GM21526 (cell line): ENCODE measurements around the gene TUB.
A peak's percentile ranks its signal among the peaks of the same experiment; 100 is the strongest.

Source experiments
- ATAC-seq: cut with Tn5 transposase; IDR thresholded peaks from one replicate; pipeline ENCODE4 v1.9.1; 2021; ENCODE audit warnings: moderate library complexity; ENCODE audit not compliant: unreplicated experiment, low FRiP score

The TUB gene

GRCh38 chr11:8087756-8088155 lies 6.7 kb downstream of the TUB start:
- no peak for ATAC-seq

GRCh38 chr11:8089791-8090510 lies 8.9 kb downstream of the TUB start:
- no peak for ATAC-seq

GRCh38 chr11:8090756-8091155 lies 9.7 kb downstream of the TUB start:
- ATAC-seq = no peak

GRCh38 chr11:8091721-8092120 lies 10.7 kb downstream of the TUB start:
- no peak for ATAC-seq

GRCh38 chr11:8092587-8093424 lies 11.8 kb downstream of the TUB start:
- peak; percentile 81 for ATAC-seq

- no peak for ATAC-seq
Observed at GRCh38 chr11:8093931-8094575, 13.0 kb downstream of the TUB start.

GRCh38 chr11:8094656-8095055 lies 13.6 kb downstream of the TUB start:
- no peak for ATAC-seq

GRCh38 chr11:8095371-8095770 lies 14.4 kb downstream of the TUB start:
- no peak for ATAC-seq

GRCh38 chr11:8095806-8096522 lies 15.0 kb downstream of the TUB start:
- no peak for ATAC-seq

GRCh38 chr11:8096575-8096974 lies 15.6 kb downstream of the TUB start:
- ATAC-seq = no peak

- no peak for ATAC-seq
Observed at GRCh38 chr11:8097062-8097461, 16.1 kb downstream of the TUB start.

- no peak for ATAC-seq
Observed at GRCh38 chr11:8097468-8097867, 16.5 kb downstream of the TUB start.

GRCh38 chr11:8097926-8098325 lies 16.9 kb downstream of the TUB start:
- ATAC-seq = no peak

GRCh38 chr11:8098361-8098760 lies 17.4 kb downstream of the TUB start:
- ATAC-seq = no peak

- ATAC-seq = no peak
Observed at GRCh38 chr11:8098879-8099278, 17.9 kb downstream of the TUB start.

GRCh38 chr11:8099291-8099899 lies 18.4 kb downstream of the TUB start:
- no peak for ATAC-seq

GRCh38 chr11:8100158-8100557 lies 19.1 kb downstream of the TUB start:
- ATAC-seq = no peak

GRCh38 chr11:8100605-8101004 lies 19.6 kb downstream of the TUB start:
- no peak for ATAC-seq

GRCh38 chr11:8101421-8101820 lies 20.4 kb downstream of the TUB start:
- no peak for ATAC-seq

GRCh38 chr11:8102296-8102915 lies 21.4 kb downstream of the TUB start:
- ATAC-seq = no peak
